ENCODE results near the gene MACF1.

DNA sequence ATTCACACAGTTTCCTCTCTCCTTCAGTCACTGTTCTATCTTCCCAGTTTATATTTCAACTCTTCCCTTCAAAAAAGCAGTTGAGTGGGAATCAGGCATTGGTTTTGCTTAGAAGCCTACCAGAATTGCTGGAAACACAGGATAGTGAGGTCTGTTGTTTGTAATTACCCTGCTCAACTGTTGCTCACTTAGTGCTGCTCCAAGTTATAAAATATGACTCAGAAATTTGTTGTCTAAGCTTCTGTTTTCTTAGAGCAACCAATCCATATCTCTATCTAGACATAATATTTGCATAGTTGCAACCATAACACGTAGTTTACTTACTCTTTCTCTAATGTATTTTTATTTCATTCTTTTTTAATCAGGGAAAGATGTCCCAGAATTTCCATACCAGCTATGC, 87.9 kb downstream of the MACF1 start:
- TF ChIP-seq POLR2AphosphoS5 (IDR thresholded peaks at IDR 0.05; ENCODE audit: low read depth, low read length) (no peak), POLR2A (IDR thresholded peaks at IDR 0.05; ENCODE audit: low read depth, low read length) (no peak)
